OCI-LY1 (cell line): ENCODE measurements around the gene CCDC40.

Experiments used
- H2AFZ ChIP-seq: fragments of 200-600 bp; sonication (generic), shearing (Covaris generic); 2 replicates; pipeline ENCODE4 v1.6.0; 2014; ENCODE audit warnings: antibody characterized with exemption, mild to moderate bottlenecking, low read length
- H3F3A ChIP-seq: fragments of 200-600 bp; sonication (generic), shearing (Covaris generic); 2 replicates; pipeline ENCODE4 v1.6.0; 2014; ENCODE audit warnings: mild to moderate bottlenecking, antibody characterized with exemption, low read length, moderate library complexity; ENCODE audit not compliant: insufficient read depth
- H3K27ac ChIP-seq: fragments of 200-600 bp; sonication (generic); 2 replicates; pipeline ENCODE4 v1.5.1; 2014; ENCODE audit warnings: low read length, mixed run types, mild to moderate bottlenecking, low read depth; ENCODE audit not compliant: poor library complexity, severe bottlenecking
- H3K27me3 ChIP-seq: fragments of 200-600 bp; sonication (generic); 2 replicates; pipeline ENCODE4 v1.6.0; 2014; ENCODE audit warnings: antibody characterized with exemption, mild to moderate bottlenecking, low read length, moderate library complexity; ENCODE audit not compliant: insufficient read depth
- H3K36me3 ChIP-seq: fragments of 200-600 bp; sonication (generic); 2 replicates; pipeline ENCODE4 v1.6.1; 2014; ENCODE audit warnings: mild to moderate bottlenecking, antibody characterized with exemption, low read length, moderate library complexity, mixed read lengths; ENCODE audit not compliant: insufficient read depth
- H3K4me1 ChIP-seq: fragments of 200-600 bp; sonication (generic); 2 replicates; pipeline ENCODE4 v1.5.1; 2014; ENCODE audit warnings: mild to moderate bottlenecking, low read length, moderate library complexity; ENCODE audit not compliant: insufficient read depth, severe bottlenecking
- H3K4me2 ChIP-seq: fragments of 200-600 bp; sonication (generic), shearing (Covaris generic); 2 replicates; pipeline ENCODE4 v1.6.1; 2014; ENCODE audit warnings: low read length
- H3K4me3 ChIP-seq: fragments of 200-600 bp; sonication (generic); 2 replicates; pipeline ENCODE4 v1.5.1; 2014; ENCODE audit warnings: low read length, low read depth, mild to moderate bottlenecking, mixed read lengths; ENCODE audit not compliant: poor library complexity, severe bottlenecking
- H3K79me2 ChIP-seq: fragments of 200-600 bp; shearing (Covaris generic); 2 replicates; pipeline ENCODE4 v1.6.1; 2016; ENCODE audit warnings: mixed run types, low read length, mixed read lengths; ENCODE audit not compliant: insufficient read depth
- H3K9ac ChIP-seq: fragments of 200-600 bp; sonication (generic), shearing (Covaris generic); 2 replicates; pipeline ENCODE4 v1.6.1; 2014; ENCODE audit warnings: mild to moderate bottlenecking, low read length, mixed read lengths
- H3K9me2 ChIP-seq: fragments of 200-600 bp; sonication (generic), shearing (Covaris generic); 2 replicates; pipeline ENCODE4 v1.6.1; 2014; ENCODE audit warnings: low read depth, mild to moderate bottlenecking, low read length, mixed read lengths
- H3K9me3 ChIP-seq: fragments of 200-600 bp; shearing (Covaris generic); 2 replicates; pipeline ENCODE4 v1.6.1; 2014; ENCODE audit warnings: low read length, mixed read lengths
- H4K20me1 ChIP-seq: fragments of 200-600 bp; sonication (generic), shearing (Covaris generic); 2 replicates; pipeline ENCODE4 v1.6.0; 2016; ENCODE audit warnings: mild to moderate bottlenecking, low read length; ENCODE audit not compliant: insufficient read depth
- EZH2 ChIP-seq: fragments of 200-600 bp; sonication (generic), shearing (Covaris generic); IDR thresholded peaks from 2 replicates; pipeline ENCODE4 v1.8.0; 2017; ENCODE audit warnings: borderline replicate concordance, mixed run types, mild to moderate bottlenecking, antibody characterized with exemption, low read length, moderate library complexity, mixed read lengths
- TF ChIP-seq, protein P1 (sequence below): fragments of 200-600 bp; sonication (generic), shearing (Covaris generic); IDR thresholded peaks from 2 replicates; pipeline ENCODE4 v1.5.1; 2017; ENCODE audit warnings: mild to moderate bottlenecking, antibody characterized with exemption, low read length, moderate library complexity, mixed read lengths

Gene CCDC40

DNA sequence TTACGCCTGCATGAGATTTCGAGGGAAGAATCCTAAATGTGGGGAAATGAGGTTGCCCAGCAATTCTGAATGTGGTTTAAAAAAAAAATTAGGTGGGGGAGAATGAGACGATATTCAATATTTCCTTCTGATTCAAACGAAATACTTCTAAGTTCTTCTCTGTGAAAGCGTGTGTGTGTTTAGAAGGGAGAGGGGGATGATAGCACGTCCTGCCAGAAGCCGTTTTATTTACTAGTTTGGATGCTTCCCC lies 48.6 kb upstream of the CCDC40 start:
- no peaks in the 10 kb centered on the region for H3K79me2 ChIP-seq
- no peak overlapping the region for H3K27ac ChIP-seq
- no peak overlapping the region for H2AFZ ChIP-seq
- H3K9me3 ChIP-seq, result no peaks in the 10 kb centered on the region
- H3K9me2 ChIP-seq, result no peaks in the 10 kb centered on the region
- no peak overlapping the region for H3K9ac ChIP-seq
- H3K4me2 ChIP-seq, result no peak overlapping the region
- H3K4me3 ChIP-seq, result no peak overlapping the region
- H3K36me3 ChIP-seq, result no peaks in the 10 kb centered on the region
- no peaks in the 10 kb centered on the region for H3K27me3 ChIP-seq
- H4K20me1 ChIP-seq, result no peaks in the 10 kb centered on the region
- TF ChIP-seq EZH2, result no peak
- TF ChIP-seq, protein P1, sequence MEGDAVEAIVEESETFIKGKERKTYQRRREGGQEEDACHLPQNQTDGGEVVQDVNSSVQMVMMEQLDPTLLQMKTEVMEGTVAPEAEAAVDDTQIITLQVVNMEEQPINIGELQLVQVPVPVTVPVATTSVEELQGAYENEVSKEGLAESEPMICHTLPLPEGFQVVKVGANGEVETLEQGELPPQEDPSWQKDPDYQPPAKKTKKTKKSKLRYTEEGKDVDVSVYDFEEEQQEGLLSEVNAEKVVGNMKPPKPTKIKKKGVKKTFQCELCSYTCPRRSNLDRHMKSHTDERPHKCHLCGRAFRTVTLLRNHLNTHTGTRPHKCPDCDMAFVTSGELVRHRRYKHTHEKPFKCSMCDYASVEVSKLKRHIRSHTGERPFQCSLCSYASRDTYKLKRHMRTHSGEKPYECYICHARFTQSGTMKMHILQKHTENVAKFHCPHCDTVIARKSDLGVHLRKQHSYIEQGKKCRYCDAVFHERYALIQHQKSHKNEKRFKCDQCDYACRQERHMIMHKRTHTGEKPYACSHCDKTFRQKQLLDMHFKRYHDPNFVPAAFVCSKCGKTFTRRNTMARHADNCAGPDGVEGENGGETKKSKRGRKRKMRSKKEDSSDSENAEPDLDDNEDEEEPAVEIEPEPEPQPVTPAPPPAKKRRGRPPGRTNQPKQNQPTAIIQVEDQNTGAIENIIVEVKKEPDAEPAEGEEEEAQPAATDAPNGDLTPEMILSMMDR, result no peak
- H3F3A ChIP-seq, result no peaks in the 10 kb centered on the region
- H3K4me1 ChIP-seq, result no peaks in the 10 kb centered on the region

DNA sequence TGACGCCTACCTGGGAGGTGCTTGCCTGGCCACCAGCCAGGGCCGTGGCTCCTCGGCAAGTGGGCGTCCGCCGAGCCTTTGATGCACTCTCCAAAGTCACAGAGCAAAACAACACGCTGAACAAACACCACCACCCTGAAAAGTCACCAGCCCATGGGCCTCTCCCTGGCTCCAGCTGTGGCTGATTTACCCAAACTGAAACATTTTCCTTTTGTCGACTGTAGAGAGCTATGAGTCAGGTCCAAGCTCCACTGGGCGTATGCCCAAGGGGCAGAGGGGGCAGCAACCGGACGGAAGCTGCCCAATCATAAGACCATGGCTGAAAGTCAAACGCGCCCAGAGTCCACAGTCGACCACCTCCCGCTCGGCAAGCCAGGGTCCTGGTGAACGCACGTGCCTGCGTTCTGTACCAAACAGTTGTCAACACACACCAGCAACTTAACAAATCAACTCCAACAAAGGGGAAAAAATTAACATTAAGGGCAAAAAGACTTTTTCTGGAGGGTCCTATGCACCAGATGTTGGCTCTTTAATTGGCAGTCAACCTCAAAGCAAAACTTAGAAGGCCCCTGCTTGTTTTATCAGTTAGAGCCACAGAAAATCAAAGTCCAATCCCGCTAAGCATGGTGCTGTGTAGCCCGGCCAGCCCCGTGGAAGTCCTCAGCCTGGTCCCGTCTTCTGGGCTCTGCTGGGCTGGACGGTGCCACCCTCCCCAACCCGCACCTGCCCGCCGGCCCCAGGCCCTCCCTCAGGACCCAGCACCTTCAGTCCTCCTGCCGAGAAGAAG lies 48.1 kb upstream of the CCDC40 start:
- H3F3A ChIP-seq, result no peaks in the 10 kb centered on the region
- H3K4me1 ChIP-seq, result peaks cover under 1% of the 10 kb centered on the region
- no peaks in the 10 kb centered on the region for H3K27me3 ChIP-seq
- H3K4me3 ChIP-seq, result no peak overlapping the region
- H3K9me3 ChIP-seq, result no peaks in the 10 kb centered on the region
- no peaks in the 10 kb centered on the region for H4K20me1 ChIP-seq
- no peaks in the 10 kb centered on the region for H3K9me2 ChIP-seq
- TF ChIP-seq, protein P1, result no peak
- no peak for TF ChIP-seq EZH2
- no peaks in the 10 kb centered on the region for H3K79me2 ChIP-seq
- H3K9ac ChIP-seq, result no peak overlapping the region
- H2AFZ ChIP-seq, result no peak overlapping the region
- no peaks in the 10 kb centered on the region for H3K36me3 ChIP-seq
- H3K4me2 ChIP-seq, result no peak overlapping the region
- H3K27ac ChIP-seq, result no peak overlapping the region

DNA sequence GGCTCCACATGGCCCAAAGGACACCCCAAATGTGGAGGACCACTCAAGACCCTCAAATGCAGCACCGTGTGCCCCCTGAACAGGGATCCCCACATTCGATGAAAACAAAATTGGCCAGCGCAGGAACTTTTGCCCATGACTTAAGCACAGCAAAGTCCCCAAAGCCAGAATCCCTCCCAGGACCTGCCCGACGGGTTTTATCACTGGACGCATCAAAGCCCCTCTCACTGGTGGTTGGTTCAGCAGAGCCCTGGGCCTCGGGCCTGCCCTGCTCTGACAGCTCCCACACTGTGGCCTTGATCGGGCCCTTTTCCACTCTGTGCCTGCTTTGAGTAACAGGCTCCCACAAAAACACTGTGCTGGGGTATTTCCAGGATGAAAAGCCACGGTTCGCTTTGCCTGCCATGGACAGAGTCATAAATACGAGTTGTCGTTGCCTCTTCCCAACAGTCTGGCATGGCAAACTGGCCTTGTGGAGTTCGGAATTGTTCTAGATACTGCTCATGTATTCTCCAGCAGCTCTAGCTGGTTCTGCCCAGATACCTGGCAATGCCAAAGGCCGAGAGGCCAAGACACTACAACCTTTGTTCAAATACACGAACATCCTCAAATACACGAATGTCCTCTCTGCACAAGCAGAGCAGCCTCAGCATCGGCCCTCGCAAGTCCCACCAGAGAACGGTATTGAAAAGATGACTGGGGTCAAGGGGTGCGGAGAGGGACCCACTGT lies 47.2 kb upstream of the CCDC40 start:
- TF ChIP-seq, protein P1, result no peak
- Histone ChIP-seq H3K36me3 (no peaks in the 10 kb centered on the region), H2AFZ (no peak overlapping the region), H3K79me2 (no peaks in the 10 kb centered on the region), H3K4me3 (no peak overlapping the region), H3K9ac (no peak overlapping the region), H3K9me3 (no peaks in the 10 kb centered on the region), H3K4me1 (peaks cover 6% of the 10 kb centered on the region), H3K27ac (no peak overlapping the region), H3K27me3 (0 out of 2 replicates have a peak, but pooled peaks cover 2% of the 10 kb centered on the region), H3K4me2 (no peak overlapping the region), H4K20me1 (no peaks in the 10 kb centered on the region), H3K9me2 (no peaks in the 10 kb centered on the region), H3F3A (no peaks in the 10 kb centered on the region)
